GF-D8 (cell line): ENCODE results near the gene MMP23B.
"Not testable (repeated sequence)": the region's sequence is repeated elsewhere in the genome, so short reads cannot be mapped to it uniquely, and the experiment has no call there.

Experiments used
- DNase-seq: peaks from one replicate; lab custom pipeline; 2025; lab: John Stamatoyannopoulos, UW

Gene MMP23B

DNA sequence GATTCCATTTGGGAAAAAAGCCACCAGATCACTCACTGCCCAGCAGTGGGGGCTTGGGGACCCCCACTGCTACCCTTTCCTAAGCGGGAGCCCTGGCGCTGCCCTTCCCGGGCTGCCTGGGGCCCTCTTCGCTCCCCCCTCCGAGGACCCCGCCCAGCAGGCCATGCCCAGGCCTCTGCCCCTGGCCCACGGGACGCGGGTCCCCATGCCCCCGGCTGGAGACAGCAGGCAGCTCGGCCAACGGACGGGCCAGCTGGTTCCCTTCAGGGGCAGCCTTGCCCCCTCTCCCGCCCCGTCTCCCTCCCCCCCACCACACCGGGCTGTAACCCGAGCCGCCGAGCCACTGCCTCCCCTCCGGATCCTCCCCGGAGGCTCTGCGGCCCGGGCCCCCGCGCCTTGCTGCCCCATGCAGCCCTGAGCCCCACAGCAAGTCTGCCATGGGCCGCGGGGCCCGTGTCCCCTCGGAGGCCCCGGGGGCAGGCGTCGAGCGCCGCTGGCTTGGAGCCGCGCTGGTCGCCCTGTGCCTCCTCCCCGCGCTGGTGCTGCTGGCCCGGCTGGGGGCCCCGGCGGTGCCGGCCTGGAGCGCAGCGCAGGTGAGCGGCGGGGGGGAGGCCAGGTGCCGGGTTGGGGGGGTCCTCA is at the start of gene MMP23B:
Gene MMP23B, plus strand, starts transcription at position 392 of the 639 bp plus-strand sequence. Its CDS starts 46 bp downstream, at position 438.
- DNase-seq: no peak

DNA sequence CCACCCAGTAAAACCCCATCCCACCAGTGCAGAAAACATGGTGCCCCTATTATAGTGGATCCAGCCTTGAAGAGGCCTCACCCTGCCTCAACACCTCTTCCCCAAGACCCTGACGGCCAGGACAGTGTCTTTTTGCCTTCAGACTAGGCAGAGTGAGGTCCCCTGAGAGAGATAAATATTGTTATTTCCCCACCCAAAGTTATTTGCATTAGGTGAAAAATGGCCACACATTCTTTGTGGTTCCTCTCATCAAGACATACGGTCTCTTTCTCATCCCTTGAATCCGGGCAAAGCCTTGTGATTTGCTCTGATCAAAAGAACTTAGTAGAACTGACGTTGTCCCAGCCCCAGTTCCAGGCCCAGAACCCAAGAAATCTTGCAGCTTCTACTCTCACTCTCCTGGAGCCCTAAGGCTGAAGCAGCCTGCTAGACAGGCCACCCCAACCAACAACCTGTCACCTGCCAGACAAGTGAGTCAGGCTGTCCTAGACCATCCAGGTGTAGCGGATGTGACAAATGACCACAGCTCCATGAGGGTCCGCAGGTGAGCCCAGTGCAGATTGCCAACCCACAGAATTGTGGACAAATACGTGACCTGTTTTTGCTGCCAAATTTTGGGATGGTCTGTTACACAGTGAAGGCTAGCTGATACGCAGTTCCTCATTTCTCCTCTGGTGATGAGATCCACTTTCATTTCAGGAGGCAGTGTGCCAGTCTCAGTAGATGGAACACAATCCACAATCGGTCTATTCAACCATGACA is 49.2 kb upstream of the MMP23B start:
- DNase-seq: no peak

DNA sequence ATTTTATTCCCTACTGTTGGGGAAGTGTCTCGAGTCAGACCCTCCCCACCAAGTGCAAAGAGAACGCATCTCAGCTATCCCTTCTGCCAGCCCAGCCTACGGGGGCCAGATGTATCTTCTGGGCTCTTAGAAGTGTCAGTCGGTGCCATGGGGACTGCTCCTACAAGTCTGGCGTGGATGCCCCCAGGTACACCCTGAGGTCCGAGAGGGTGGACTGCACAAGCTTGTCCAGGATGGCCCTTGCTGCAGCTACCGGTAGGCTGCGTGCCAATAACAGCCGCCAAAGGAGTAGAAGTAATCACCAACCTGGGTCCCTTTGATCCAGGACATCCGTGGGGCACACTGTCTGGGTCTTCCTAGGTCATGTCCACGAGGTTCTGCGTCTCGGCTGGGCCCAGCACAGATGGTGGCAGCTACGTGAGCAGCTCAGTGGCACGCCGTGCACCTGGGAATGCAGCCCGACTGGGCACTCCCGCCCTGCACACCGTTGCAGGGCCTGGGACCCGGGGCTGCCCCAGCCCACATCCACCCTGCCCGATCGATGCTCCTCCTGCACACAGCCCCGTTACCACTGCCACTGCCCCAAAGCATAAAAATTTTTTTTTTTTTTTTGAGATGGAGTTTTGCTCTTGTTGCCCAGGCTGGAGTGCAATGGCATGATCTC is 48.5 kb upstream of the MMP23B start:
- DNase-seq: no peak

DNA sequence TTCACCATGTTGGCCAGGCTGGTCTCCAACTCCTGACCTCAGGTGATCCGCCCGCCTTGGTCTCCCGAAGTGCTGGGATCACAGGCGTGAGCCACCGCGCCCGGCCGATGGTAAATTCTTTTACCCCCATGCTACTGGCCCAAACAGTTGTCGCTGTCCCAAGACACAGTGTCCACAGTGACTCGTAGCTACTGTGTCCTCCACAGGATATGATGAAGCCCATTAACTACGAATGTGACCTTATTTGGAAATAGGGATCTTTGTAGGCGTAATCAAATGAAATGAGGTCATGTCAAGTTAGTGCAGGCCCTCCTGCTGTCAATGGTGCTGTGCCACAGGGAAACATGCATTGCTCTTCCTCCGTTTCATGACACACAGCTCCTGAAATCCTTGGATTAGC is 40.5 kb upstream of the MMP23B start:
- no peak for DNase-seq

DNA sequence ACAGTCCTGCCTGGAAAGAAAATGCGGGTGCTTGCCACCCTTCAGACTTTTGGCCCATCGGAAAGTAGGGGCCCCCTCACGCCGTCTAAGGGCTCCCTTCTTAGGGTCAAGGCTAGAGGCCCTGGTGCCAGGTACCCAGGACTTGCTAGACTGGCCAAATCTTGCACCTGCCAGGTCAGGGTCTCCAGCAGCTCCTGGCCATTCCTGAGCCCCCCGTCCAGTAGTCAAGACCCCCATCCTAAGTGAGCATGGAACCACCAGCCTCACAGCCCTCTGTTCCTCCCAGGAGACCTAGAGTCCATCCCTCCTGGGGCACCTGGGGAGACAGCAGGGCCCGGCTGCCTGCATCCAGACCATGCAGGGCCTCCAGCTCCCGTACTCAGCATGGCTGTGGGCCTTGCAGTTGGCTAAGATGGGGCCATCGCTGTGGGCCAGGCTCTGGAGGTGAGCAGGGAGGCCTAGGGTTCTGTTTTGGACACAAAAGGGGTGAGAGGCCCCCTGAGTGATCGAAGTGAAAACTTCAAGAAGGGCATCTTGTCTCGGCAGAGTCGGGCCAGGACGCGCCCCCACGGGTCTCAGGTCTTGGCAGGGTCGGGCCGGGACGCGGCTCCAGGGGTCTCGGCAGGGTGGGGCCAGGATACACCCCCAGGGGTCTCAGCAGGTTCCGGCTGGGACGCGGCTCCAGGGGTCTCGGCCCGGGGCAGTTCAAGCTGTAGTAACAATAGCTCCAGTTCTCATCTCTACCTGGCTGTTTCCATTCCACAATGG is 38.0 kb upstream of the MMP23B start:
- DNase-seq: no peak

DNA sequence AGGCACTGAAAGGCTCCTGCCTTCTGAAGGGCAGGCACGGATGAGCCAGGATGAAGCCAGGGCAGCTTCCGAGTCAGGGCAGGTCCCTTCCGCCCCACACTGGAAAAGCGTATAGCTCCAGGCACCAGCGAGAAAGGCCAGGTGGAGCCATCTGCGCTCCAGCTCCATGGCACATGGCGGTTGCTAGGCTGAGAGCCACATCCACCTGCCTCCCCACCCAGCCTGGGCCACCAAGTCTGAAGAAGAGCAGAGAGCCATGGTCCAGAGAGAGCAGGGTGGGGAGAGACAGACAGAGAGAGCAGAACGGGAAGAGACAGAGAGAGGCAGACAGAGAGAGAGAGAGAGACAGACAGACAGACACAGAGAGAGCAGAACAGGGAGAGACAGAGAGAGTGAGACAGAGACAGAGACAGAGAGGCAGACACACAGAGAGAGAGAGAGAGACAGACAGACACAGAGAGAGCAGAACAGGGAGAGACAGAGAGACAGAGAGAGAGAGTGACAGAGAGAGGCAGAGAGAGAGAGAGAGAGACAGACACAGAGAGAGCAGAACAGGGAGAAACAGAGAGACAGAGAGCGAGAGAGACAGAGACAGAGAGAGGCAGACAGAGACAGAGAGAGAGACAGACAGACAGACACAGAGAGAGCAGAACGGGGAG is 37.2 kb upstream of the MMP23B start:
- no peak for DNase-seq

DNA sequence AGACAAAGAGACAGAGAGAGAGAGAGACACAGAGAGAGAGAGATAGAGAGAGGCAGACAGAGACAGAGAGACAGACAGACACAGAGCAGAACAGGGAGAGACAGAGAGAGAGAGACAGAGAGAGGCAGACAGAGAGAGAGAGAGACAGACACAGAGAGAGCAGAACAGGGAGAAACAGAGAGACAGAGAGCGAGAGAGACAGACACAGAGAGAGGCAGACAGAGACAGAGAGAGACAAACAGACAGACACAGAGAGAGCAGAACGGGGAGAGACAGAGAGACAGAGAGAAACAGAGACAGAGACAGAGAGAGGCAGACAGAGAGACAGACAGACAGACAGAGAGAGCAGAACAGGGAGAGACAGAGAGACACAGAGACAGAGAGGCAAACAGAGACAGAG is 36.6 kb upstream of the MMP23B start:
- DNase-seq: not testable (repeated sequence)

DNA sequence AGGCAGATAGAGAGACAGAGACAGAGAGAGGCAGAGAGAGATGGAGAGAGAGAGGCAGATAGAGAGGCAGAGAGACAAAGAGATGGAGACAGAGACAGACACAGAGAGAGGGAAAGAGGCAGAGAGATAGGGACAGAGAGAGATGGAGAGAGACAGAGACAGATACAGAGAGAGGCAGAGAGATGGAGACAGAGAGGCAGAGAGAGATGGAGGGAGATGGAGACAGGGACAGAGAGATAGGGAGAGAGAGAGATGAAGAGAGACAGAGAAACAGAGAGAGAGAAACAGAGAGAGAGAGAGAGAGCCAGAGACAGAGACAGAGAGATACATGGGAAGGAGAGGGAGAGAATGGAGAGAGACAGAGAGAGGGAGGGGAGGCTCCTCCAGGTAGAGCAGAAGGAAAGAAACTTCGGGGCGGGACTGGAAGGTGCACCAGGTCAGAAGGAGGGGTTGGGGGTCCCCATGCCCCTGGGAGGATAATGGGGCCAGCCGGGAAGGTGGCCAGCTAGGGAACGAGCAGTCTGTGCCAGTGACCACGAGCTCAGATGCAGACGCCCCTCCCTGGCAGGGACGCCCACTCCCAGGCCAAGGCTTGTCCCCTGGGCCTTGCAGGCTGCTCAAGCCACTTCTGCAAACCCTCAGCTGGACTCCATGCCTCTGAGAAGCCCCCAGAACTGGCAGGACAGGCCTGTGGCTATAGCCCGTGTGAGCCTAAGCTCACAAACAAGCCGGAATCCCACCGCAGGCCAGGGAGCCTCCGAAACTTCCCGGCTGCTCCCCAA is 35.3 kb upstream of the MMP23B start:
- DNase-seq: no peak

DNA sequence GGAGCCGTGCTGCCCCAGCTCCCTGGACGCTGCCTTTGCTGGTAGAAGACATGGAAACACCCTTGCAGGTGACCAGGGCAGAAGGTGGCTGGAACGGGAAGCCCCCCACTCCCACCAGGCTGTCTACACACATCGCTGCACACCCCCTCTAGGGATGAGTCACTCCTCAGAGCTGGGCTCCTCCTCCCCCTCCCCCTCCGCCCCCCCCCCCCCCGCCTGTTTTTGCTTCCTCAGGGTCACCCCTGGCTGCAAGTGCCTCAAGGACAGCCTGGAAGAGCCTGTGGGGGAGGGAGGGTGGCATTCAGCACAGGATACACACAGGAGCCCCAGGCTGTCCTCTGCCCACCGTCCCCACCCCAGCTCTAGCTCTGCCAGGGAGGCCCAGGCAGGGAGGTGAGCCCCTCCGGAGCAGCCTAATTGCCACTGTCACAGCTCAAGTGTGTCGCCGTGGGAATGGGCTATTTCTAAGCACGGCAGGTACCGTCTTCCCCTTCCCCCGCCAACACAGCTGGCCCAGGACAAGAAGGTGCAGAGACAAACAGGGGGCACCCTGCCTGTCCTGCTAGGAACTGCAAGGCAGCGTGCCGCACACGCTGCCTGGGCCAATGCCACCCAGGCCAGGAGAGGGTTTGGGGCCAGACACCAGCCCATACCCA is 34.6 kb upstream of the MMP23B start:
- peak; percentile 31 for DNase-seq

DNA sequence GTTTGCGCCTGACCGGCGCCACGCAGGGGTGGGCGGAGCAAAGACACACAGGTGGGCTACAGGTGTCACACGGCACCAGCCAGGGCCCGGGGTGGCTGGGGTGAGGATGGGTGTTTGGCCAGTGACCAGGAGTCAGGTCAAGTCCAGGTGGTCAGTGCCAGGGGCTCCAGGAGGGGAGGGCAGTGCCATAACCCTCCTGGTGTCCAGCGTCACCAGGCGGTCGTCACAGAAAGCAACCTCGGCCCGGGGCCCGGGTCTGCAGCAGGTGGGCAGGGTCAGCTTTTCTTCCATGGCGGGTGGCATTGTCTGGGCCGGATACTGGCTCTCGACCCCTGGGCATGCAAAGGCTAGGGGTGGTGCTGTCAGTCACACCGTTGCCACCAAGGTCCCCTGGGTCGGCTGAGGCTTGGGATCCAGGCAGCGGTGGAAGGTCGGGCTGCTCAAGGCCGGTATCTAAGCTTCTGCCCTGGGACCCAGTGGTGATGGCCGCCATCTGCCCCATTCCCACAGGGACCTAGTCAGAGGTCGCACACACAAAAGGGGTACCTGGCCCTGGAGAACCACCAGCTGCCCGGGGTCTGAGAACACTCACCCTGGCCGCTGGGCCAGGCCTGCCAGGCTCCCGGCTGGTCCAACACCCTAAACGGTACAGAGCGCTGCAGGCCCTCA is 33.8 kb upstream of the MMP23B start:
- DNase-seq: no peak

DNA sequence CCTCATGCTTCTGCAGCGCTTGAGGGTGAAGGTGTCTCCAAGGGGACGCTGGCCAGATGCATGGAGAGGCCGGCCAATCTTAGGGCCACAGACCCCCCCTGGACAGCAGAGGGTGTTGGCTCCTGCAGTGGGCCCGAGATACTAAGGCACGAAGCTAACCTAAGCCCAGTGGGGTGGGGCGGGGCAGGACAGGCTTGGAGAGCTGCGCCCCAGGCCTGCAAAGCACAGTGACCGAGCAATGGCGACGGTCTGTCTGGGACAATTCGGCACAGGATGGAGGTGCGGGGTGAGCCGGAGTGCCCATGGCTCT is 33.3 kb upstream of the MMP23B start:
- no peak for DNase-seq

DNA sequence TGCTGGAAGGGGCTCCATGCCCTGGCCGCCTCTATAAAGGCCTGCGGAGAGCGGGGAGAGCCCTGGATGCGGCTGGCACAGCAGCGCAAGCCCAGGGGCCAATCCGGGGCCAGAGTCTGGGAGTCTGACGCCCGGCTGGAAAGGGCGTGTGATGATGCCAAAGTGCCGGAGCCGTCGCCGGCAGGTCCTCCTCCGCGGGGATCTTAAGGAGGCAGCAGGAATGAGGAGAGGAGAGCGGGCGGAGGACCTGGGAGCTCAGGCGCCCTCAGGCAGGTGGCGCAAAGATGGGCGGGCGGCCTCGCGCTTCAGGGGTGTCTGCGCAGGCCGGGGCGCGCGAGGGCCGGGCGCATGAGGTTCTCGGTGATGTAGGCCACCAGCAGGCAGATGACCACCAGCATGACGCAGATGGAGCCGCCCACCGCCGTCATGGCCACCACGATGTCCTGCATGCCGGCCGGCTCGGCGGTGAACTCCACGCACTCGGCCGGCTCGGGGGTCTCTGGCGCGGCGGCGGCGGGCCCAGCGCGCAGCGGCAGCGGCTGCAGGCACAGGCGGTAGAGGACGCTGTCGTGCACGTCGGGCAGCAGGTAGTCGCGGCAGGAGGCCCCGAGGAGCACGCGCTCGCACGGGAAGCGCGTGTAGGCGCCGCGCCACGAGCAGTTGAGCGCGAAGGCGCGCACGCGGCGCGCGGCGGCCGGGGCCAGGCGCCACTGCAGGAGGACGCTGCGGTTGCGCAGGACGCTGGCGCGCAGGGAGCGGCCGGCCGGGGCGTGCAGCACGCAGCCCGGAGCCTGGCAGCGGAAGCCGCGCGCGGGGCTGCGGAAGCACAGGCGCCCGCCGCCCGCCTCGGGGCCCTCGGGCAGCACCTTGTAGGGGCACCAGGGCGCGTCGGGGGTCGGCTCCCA is 32.7 kb upstream of the MMP23B start:
- DNase-seq: no peak

DNA sequence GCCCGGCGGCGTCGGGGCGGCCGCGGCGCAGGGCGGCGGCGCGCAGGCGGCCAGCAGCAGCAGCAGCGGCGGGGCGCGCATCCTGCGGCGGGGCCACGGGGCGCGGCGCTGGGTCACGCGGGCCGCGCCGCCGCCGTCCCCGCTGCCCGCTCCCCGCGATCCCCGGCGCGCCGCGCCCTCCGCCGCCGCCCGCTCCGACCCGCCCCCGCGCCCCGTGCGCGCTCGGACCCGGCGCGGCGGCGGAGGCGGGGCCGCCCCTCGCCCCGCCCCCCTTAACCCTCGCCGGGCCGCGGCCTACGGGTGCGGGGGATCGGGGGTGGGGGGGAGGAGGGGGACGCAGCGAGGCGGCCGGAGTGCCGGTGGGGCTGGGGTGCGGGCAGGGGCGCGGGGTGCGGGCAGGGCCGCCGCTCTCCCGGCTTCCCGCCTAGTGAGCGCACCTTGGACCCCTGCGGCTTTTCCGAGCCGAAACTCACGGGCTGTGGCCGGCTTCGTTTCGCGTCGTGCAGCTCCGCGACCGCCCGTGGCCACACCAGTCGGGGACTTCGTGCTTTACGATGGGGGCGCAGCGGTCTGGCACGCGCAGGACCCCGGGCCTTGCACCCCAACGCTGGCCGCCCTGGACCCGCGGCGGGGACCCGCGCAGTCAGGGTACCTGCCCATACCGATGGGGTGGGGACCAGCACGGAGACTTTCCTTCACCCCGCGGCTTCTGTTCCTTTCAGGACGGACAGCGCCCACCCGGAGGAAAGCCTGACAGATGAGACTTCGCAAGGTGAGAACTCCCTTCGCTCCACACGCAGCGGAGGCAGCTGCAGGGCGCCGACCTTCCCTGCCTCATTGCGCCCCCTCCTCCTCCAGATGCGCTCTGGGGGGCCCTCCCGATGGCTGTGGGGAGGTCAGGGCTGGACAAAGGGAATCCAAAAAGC is 31.8 kb upstream of the MMP23B start, which contains the start of gene FNDC10:
Gene FNDC10, minus strand, starts transcription at position 201 of the 926 bp plus-strand sequence. Its CDS starts 120 bp downstream, at position 81.
- no peak for DNase-seq

DNA sequence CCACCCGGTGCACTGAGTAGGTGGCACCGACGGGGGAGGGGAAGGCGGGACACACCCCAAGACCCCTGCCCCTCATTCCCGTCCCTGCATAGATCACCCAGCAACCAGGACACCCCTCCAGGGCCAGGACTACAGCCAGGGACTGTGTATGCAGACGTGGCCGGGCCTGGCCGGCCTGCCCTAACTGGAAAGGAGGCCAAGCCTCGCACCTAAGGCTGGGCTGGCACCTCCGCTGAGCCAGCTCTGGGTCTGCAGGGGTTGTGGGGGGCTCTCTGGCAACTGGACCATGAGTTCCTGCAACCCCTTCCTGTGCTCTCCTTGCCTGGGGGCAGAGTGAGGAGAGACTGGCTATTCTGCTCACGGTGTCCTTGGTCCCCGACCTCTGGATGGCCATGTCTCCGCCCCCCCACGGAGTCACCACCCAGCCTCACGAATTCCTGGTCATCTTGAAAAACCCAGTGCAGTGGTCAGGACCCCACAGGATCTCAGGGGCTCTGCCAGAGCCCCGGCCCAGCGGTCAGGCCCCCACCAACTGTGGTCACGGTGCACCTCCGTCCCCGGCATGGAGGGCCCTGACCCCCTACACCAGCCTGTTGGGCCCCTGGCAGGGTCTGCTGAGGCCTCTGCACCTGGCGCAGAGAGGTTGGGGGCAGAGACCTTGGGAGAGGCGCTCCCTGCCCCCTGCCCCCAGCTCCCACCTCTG is 31.0 kb upstream of the MMP23B start:
- DNase-seq: no peak

DNA sequence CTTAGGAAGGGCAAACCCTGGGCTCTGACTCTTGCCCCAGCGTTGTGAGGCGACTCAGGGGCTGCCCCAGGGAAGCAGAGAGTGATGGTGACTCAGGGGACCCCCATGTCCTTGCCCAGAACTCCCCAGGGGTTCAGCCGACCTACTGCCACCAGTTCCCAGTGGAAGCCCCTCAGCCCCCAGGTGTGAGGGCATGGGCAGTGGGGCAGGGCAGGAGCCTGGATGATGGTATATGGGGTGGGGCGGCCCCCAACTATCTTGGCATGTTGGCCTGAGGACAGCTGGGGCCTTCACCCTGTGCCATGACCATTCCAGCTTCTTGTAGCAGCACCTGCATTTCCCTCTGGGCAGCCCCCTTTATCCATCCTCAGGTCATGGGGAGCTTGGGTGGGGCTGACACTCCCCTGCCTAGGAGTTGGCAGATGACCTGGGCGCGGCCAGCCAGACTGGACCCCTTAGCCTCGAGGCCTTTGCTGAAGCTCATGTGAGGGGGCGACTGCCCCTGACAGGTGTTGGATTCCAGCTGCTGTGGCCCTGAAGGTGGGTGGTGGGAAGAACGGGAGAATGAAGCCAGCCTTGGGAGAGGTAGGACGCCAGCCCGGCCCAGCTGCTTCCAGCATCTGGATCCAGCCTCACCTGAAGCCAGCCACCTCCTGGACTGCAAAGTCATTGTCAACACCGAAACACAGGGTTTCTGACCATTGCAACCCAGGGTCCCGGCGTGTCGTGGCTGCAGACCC is 30.2 kb upstream of the MMP23B start:
- DNase-seq: no peak

DNA sequence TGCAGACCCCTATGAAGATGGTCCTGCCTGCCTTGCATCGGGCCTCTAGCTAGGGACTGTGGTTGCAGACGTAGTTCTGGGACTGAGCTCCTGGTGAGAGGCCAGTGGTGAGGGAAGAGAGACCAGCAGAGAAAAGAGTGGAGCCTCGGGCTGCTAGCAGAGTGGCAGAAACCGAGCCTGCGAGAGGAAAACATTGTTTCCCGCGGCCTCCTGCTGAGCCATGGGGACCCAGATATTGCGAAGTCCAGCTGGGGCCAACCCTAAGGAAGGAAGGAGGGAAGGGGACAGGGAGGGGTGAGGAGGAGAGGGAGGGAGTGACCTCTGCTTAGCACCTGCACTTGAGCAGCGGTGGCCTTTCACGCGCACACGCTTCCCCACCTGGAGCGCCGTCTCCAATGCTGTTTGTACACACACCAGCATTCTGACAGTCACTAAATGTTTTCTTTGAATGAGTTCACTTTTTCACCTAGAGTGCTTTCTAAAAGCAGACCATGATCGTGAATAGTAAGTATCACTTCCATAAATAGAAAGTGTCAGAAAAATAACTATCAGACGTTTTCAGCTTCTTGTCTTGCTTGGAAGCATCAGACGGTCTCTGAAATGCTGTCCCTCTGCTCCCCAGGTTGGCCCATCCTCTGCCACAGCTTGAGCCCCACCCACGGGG is 29.5 kb upstream of the MMP23B start:
- DNase-seq: no peak
